GM03348 (cell line): ENCODE measurements around the gene LOXL3.

Source experiments
- DNase-seq: peaks from one replicate; pipeline ENCODE4 v3.0.0; 2012; ENCODE audit warnings: low spot score

LOXL3 gene

GRCh38 chr2:74551942-74552913 lies 1.5 kb downstream of the LOXL3 start:
- no peak for DNase-seq

DNA sequence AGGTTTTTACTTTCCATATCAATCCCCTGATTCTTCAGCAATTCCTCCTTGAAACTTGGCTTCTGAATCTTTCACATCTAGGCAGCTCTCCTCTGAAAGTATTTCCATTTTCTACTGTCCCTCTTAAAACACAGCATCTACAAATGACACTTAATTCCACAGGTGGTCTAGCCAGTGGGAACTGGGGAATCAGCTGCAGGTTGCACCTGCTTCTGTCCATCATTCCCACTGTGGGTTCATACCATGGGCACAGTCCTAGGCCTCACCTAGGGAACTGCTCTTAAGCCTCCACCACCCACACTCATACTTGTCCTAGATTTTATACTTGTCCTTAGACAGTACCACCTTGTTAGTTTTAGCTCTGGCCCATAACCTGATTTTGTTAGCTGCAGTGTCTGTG lies 2.2 kb downstream of the LOXL3 start:
- DNase-seq: no peak

GRCh38 chr2:74550231-74550630 lies 3.5 kb downstream of the LOXL3 start:
- DNase-seq: no peak

DNA sequence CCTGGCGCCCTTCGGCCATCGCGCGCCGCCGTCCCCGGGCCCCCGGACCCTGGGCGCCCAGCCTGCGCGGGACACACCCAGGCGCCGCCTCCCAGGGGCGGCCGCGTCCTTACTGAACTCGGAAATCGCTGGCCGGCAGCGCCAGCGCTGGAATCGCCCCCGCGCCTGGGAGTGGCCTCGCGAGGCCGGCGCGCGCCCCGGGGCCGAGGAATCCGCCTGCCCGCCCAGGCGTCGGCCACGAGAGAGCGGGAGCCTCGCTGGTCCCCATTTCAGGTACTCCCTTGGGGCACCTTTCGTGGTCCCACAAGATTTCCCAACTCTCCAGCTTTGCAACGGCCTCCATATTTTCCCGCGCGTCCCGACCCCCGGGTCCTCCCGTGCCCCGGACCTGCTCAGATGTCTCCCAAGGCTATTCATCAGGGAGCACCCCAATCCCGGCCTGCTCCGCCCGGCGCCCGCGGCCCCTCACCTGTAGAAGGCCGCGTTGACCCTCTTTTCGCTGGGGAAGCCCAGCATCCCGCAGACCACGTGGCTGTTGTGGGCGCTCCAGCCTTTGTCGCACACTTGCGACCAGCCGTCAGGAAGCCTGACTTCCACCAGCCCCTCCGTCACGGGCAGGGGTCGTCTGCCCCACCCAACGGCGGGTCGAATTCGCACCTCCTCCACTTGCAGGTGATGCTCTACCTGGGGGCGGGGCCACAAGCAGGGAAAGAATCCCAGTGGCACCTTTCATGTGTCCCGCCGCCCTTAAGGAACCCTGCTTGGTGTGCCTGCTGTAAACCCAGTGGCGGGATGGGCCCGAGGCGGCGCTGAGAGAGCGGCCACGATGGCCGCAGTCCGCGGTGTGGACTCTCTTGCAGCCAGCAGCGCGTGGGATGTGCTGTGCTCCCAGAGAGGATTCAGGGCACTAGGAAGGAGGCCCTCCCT lies 4.6 kb downstream of the LOXL3 start:
- peak; percentile 91 for DNase-seq

DNA sequence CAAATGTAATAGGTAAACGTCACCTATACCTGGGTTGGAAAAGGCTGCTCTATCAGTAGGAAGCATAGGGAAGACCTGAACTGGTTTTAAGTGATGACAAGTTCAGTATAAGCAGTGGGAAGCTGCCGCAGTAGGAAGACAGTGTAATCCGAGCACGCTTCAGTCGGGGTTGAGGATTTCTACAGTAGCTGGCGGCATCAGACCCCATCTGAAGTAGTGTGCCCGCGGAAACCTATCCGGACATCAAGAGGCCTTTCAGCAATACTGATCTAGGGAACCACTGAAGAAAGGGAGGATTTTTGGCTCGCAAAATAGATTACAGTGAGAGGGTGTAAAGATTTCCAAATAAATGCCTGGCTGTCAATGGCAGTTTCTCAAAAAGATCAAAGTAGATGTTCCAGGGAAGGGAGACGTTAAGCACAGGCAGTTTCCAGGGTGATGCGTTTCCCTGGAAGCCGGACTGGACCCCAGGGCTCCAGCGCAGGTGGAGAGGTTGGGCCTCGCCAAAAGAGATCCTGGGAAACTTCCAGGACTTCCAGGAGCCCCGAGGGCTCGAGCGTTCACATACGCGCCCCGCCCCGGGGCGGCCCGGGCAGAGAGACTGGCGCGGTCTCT lies 5.3 kb downstream of the LOXL3 start:
- DNase-seq: no peak

GRCh38 chr2:74546004-74546403 lies 7.7 kb downstream of the LOXL3 start:
- DNase-seq: no peak

DNA sequence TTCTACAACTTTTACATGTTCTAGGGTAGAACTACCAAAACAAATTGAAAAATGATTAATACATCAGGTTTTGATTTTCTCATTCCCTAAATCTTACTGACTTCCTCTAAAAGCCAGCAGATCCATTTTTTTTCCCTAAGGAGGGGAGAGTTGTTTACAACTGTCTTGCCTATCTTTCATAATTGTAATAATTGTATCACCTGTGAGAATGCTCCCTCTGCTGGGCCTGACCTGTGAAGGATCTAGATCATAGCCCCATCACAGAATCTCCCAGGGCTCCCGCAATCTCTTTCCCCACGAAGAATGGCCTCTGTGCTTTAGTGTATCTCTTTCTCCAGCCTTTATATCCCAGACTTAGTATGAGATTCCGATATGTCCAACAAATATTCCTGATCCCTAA lies 9.1 kb downstream of the LOXL3 start:
- DNase-seq: no peak

- DNase-seq: no peak
Observed at GRCh38 chr2:74542978-74543377, 10.8 kb downstream of the LOXL3 start.

- DNase-seq: peak; percentile 49
Observed at GRCh38 chr2:74540291-74540690, 13.5 kb downstream of the LOXL3 start.

GRCh38 chr2:74538881-74539339 lies 14.8 kb downstream of the LOXL3 start:
- DNase-seq: no peak

- DNase-seq: no peak
Observed at GRCh38 chr2:74537140-74537539, 16.6 kb downstream of the LOXL3 start.

GRCh38 chr2:74536166-74536950 lies 17.4 kb downstream of the LOXL3 start:
- DNase-seq: no peak

- no peak for DNase-seq
Observed at GRCh38 chr2:74535440-74535965, 18.2 kb downstream of the LOXL3 start.

- DNase-seq: no peak
Observed at GRCh38 chr2:74534411-74534810, 19.3 kb downstream of the LOXL3 start.

DNA sequence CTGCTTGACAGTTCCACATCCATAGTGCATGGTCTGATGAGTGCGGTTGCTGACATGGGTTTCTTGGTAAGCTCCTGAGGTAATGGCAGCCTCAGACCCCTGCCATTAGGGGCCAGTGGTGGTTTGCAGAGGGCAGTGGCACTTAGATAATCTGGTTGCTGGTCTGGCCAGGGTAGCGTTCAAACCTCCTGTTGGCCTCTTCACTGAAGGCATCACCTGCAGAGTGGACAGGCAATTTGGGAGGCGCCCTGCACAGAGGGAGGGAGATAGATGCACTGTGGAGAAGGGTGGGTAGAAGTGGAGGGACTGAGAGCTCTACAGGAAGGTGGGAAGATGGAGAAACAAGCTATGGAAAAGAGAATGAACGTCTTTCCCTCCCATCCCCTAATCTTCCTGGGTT lies 20.3 kb downstream of the LOXL3 start:
- no peak for DNase-seq

- peak; percentile 50 for DNase-seq
Observed at GRCh38 chr2:74532222-74532621, 21.5 kb downstream of the LOXL3 start.

DNA sequence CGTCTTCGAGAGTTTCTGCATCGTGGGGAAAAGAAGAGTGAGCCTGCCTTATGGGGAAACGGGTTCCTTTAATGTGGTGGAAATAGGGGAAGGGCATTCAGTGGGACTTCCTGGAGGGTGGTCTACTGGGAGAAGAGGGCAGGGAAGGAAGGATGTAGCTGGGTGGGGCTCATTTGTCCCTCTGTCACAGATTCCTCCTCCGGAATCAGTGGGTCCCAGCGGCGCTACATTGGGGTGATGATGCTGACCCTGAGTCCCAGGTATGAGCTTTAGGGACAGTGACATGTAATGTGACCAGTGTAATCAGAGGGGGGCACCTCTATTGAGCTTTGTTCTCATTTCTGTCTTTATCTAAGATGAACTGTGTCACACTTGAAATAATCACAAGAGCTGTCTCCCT lies 22.1 kb downstream of the LOXL3 start:
- no peak for DNase-seq

GRCh38 chr2:74530239-74531187 lies 23.2 kb downstream of the LOXL3 start:
- DNase-seq: peak; percentile 68

- peak; percentile 99 for DNase-seq
Observed at GRCh38 chr2:74529357-74530238, 24.1 kb downstream of the LOXL3 start, which contains the start of the genes AUP1 and HTRA2. TSS of gene AUP1 (minus strand) at chr2:74529706. CDS start at chr2:74529629, 77 bp downstream. TSS of gene HTRA2 (plus strand) at chr2:74529933. CDS start at chr2:74530007, 74 bp downstream.
